Esophagus squamous epithelium (tissue), 5 donors: ENCODE results near the gene ZNF132. TPM values are rescaled to one million over a fixed set of nuclear protein-coding genes. Genes with fewer than 3 reads are reported as not detected.
"Not testable (repeated sequence)": the region's sequence is repeated elsewhere in the genome, so short reads cannot be mapped to it uniquely, and the experiment has no call there.

ENCODE experiments used
- DNase-seq: peaks from one replicate; lab custom pipeline; 2025; lab: John Stamatoyannopoulos, UW
- H3K27ac ChIP-seq, 4 donors: fragments of 200-600 bp; sonication (generic); one replicate each; pipeline ENCODE4 v1.5.1; 2016 to 2019; ENCODE audit warnings: mild to moderate bottlenecking in 1 of 4
- H3K27me3 ChIP-seq, 4 donors: fragments of 200-600 bp; sonication (generic); 1 replicate in 3 of 4; 2 replicates in 1 of 4; pipeline versions ENCODE4 v1.5.1 to v1.6.0; 2017 to 2021; ENCODE audit warnings: antibody characterized with exemption in 1 of 4
- H3K36me3 ChIP-seq, 3 donors: fragments of 200-600 bp; sonication (generic); one replicate each; pipeline ENCODE4 v1.5.1; 2016 to 2019
- H3K4me1 ChIP-seq, 3 donors: fragments of 200-600 bp; sonication (generic); one replicate each; pipeline ENCODE4 v1.5.1; 2017 to 2019
- H3K4me3 ChIP-seq, 4 donors: fragments of 200-600 bp; sonication (generic); 1 replicate in 3 of 4; 2 replicates in 1 of 4; pipeline ENCODE4 v1.5.1; 2016 to 2019; ENCODE audit warnings: mild to moderate bottlenecking in 2 of 4, moderate library complexity in 1 of 4
- H3K9me3 ChIP-seq, 3 donors: fragments of 200-600 bp; sonication (generic); one replicate each; pipeline ENCODE4 v1.5.1; 2016 to 2019
- POLR2A ChIP-seq, 4 donors: fragments of 450-650 bp; IDR thresholded peaks; one replicate each; pipeline ENCODE4 v1.6.1; 2017; ENCODE audit warnings: antibody characterized with exemption in 4 of 4, mild to moderate bottlenecking in 4 of 4, moderate library complexity in 3 of 4
- WGBS, 2 donors: methylation state at CpG; one replicate each; pipeline ENCODE4 v1.1.5; 2018; 5-methylcytosine and 5-hydroxymethylcytosine counted together
- intact Hi-C: fragments of 100-400 bp; cut with DNase I; formaldehyde crosslinking; loops from one replicate; pipeline ENCODE4 v1.15.0; 2022
- total RNA-seq, 4 donors: library from RNA; depleted of rRNA; stranded (reverse); fragments of >200 nt; gene quantifications; one replicate each; pipeline ENCODE4 v1.1.0, GENCODE V29; 2016
- TF ChIP-seq, protein P1 (sequence below), 6 experiments: fragments of 450-650 bp in 4 of 6; fragments of 200-600 bp in 2 of 6; sonication (generic) in 2 of 6; IDR thresholded peaks; one replicate each; pipeline ENCODE4 v1.5.1; 2016 to 2019; ENCODE audit warnings: antibody characterized with exemption in 6 of 6, mild to moderate bottlenecking in 4 of 6, moderate library complexity in 4 of 6
- donor health status: DM: yes; HTN: yes; CAD: no.

Gene ZNF132
- total RNA-seq: 1 to 10 TPM; 2.0 to 5.3 (median 2.4) TPM

DNA sequence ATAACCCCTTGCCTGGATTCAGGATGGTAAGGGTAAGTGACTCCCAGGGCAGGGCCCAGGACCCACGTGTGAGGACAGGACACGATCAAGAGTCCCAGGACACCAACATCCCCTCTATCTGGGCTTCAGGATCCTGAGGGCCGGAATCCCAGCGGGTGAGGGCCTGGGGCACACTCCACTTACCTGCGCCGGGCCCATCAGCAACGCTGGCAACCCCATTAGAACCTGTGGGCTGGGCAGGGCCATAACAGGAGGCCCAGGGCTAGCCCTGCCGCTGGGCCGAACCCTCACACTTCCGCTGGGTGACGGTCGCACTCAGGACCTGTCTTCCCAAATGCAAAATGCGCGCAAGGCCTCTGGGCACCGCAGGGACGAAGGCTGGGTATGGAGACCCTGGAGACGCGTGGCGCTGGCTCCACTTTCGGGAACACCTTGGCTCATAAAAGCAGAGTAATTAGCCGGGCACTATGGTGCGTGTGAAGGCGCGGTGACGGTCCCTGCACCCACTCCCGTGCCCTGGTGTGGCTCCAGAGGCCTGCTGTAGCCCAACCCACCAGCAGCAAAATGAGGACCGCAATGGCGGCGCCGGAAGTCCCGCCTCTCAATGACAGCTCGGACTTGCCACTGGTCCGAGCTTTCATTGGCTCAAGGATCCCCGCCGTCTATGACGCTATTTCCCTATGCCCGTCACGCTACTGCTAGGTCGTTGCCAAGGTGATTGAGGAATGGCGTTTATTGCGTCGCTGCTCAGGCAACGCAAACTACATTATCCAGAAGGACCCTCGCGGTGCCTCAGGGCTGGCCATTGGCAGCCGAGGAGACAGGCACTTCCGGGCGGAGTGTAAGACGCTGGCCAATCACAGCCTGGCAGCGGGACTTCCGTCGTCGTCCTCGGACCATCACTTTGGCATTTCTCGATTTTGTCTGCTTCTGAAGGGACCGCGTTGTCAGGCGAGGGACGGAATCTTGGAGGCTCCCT, at the start of gene ZNF132:
ZNF132 (minus strand) TSS at position 578 of the 979 bp plus-strand sequence; CDS start at position 246, 332 bp downstream.
- H3K36me3 ChIP-seq: peaks cover 8 to 36% (median 26%) of the 10 kb centered on the region in 3 donors
- H3K27ac ChIP-seq: peak within 1 kb of the TSS; percentile 70 to 89 (median 79)
- H3K27me3 ChIP-seq: no peaks in the 10 kb centered on the region
- intact Hi-C loops: no loop called here
- peak within 1 kb of the TSS; percentile 50 to 86 (median 66) for H3K4me3 ChIP-seq
- peaks cover 6 to 21% (median 13%) of the 10 kb centered on the region in 3 donors for H3K4me1 ChIP-seq
- peaks cover 5 to 50% (median 41%) of the 10 kb centered on the region in 3 donors for H3K9me3 ChIP-seq
- WGBS, 2 donors: 0 to 21% methylated on average over 23 to 28 of the region's 59 CpGs
- peak; percentile 92 for DNase-seq
- TF ChIP-seq POLR2A (IDR thresholded peaks at IDR 0.05): no peak
- TF ChIP-seq, protein P1, sequence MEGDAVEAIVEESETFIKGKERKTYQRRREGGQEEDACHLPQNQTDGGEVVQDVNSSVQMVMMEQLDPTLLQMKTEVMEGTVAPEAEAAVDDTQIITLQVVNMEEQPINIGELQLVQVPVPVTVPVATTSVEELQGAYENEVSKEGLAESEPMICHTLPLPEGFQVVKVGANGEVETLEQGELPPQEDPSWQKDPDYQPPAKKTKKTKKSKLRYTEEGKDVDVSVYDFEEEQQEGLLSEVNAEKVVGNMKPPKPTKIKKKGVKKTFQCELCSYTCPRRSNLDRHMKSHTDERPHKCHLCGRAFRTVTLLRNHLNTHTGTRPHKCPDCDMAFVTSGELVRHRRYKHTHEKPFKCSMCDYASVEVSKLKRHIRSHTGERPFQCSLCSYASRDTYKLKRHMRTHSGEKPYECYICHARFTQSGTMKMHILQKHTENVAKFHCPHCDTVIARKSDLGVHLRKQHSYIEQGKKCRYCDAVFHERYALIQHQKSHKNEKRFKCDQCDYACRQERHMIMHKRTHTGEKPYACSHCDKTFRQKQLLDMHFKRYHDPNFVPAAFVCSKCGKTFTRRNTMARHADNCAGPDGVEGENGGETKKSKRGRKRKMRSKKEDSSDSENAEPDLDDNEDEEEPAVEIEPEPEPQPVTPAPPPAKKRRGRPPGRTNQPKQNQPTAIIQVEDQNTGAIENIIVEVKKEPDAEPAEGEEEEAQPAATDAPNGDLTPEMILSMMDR (IDR thresholded peaks at IDR 0.05): no peak

DNA sequence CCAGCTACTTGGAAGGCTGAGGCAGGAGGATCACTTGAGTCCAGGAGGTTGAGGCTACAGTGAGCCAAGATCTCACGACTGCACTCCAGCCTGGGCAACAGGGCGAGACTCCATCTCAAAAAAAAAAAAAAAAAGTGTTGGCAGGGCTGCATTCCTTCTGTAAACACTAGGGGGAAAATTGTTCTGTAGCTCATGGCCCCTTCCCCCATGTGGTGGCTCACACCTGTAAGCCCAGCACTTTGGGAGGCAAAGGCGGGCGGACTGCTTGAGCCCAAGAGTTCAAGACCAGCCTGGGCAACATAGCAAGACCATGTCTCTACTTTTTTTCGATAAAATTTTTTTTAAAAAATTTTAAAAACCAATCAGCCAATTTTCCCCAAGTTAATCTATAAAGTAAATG, 44.4 kb upstream of the ZNF132 start:
- H3K9me3 ChIP-seq, DNase-seq, H3K27me3 ChIP-seq, intact Hi-C loops, H3K27ac ChIP-seq, H3K4me3 ChIP-seq: not testable (repeated sequence)
- WGBS, 2 donors: 82 to 91% methylated on average over 5 of the region's 5 CpGs
- peaks cover 0 to 18% (median 5%) of the 10 kb centered on the region in 3 donors for H3K4me1 ChIP-seq
- TF ChIP-seq, protein P1 (IDR thresholded peaks at IDR 0.05): peak in 1 of 6 experiments; percentile 13
- H3K36me3 ChIP-seq: peaks cover 3 to 22% (median 6%) of the 10 kb centered on the region in 3 donors

DNA sequence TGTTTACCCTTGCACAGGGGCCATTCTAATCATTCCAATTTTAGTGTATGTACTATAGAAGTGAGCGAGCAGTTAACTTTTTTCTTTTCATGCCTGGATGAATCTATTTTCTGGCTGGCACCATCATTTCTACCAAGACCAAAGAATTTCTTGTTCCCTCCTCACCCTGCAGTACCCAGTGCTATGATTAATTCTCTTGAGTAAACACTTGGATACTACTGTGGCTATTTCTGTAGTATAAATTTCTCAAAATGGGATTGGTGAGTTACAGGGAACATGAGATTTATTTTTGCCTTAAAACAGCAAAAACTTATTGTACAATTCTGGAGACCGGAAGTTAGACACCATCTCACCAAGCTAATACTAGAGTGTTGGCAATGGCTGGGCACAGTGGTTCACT, 43.8 kb upstream of the ZNF132 start:
- no peak for DNase-seq
- no peak overlapping the region for H3K27ac ChIP-seq
- TF ChIP-seq, protein P1 (IDR thresholded peaks at IDR 0.05): no peak
- no peak for TF ChIP-seq POLR2A (IDR thresholded peaks at IDR 0.05)
- H3K9me3 ChIP-seq: no peaks in the 10 kb centered on the region
- H3K4me1 ChIP-seq: peaks cover 0 to 15% (median 5%) of the 10 kb centered on the region in 3 donors
- no peak overlapping the region for H3K4me3 ChIP-seq
- H3K27me3 ChIP-seq: no peaks in the 10 kb centered on the region
- peaks cover 3 to 27% (median 6%) of the 10 kb centered on the region in 3 donors for H3K36me3 ChIP-seq
- intact Hi-C loops: no loop called here
- 62 to 70% methylated on average over 2 of the region's 2 CpGs for WGBS, 2 donors

DNA sequence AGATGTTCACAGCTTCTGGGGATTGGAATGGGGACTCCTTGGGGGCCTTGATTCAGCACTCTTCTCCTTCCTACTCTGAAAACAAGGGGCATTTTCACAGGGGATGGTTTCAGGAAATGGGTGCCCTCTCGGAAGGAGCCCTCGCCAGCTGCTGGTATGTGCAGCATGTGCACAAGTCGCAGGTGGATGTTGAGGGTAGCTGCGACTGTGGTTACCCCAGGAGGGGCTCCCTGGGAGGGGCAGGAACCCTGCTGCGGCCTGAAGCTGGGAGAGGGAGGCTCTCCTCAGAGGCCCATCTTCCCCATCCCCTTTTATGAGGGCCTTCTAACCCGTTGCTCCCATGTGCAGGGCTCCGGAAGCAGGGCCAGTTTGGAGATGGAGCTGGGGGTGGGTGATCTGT, 42.4 kb upstream of the ZNF132 start:
- H3K36me3 ChIP-seq: peaks cover 3 to 40% (median 6%) of the 10 kb centered on the region in 3 donors
- no peak for DNase-seq
- H3K4me3 ChIP-seq: no peak overlapping the region
- no peaks in the 10 kb centered on the region for H3K9me3 ChIP-seq
- H3K27ac ChIP-seq: no peak overlapping the region
- WGBS, 2 donors: 72 to 100% methylated on average over 2 to 3 of the region's 7 CpGs
- TF ChIP-seq, protein P1 (IDR thresholded peaks at IDR 0.05): no peak
- no peak for TF ChIP-seq POLR2A (IDR thresholded peaks at IDR 0.05)
- intact Hi-C loops: no loop called here
- peaks cover 0 to 8% (median 1%) of the 10 kb centered on the region in 3 donors for H3K4me1 ChIP-seq
- H3K27me3 ChIP-seq: no peaks in the 10 kb centered on the region

DNA sequence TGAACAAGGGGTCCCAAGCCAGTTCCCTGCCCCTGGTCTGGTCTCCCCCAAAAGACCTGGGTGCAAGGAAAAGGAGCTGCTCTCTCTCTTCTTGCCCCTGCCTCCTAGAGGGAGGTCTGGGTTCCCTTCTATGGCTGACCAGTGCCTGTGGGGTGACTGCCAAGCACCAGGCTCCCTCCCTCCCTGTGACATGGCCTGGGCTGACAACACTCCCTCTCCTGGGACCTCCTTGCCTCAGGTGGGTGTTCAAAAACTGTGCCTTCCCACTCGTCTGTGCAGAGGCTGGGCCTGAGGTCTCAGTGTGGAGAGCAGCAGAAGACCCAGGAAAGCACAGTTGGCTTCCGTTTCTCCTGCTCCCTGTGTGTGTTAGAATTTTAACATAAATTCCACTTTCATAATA, 40.9 kb upstream of the ZNF132 start:
- Histone ChIP-seq H3K36me3 (peaks cover 3 to 40% (median 6%) of the 10 kb centered on the region in 3 donors), H3K4me1 (peaks cover 7 to 18% (median 10%) of the 10 kb centered on the region in 3 donors), H3K9me3 (no peaks in the 10 kb centered on the region), H3K27me3 (no peaks in the 10 kb centered on the region), H3K27ac (no peak overlapping the region), H3K4me3 (no peak overlapping the region)
- TF ChIP-seq, protein P1 (IDR thresholded peaks at IDR 0.05): no peak
- TF ChIP-seq POLR2A (IDR thresholded peaks at IDR 0.05): no peak
- intact Hi-C loops: no loop called here
- WGBS, 2 donors: 82 to 100% methylated on average over 1 to 2 of the region's 2 CpGs
- no peak for DNase-seq
